ENCODE results near the gene LARP1B.
"Not testable (repeated sequence)": the region's sequence is repeated elsewhere in the genome, so short reads cannot be mapped to it uniquely, and the experiment has no call there.

LARP1B gene

GRCh38 chr4:128123036-128123435, 61.9 kb downstream of the LARP1B start:
- no peak overlapping the region for H3K27ac ChIP-seq (ENCODE audit: insufficient read depth, low read length, poor library complexity, severe bottlenecking)
- no peaks in the 10 kb centered on the region for H3K4me1 ChIP-seq (ENCODE audit: control insufficient read depth, insufficient read depth, low read length, poor library complexity, severe bottlenecking)
- H3K4me3 ChIP-seq (ENCODE audit: insufficient read depth, low read depth, low read length, poor library complexity, severe bottlenecking) = no peak overlapping the region
- H3K36me3 ChIP-seq (ENCODE audit: control insufficient read depth, insufficient read depth, low read length) = no peaks in the 10 kb centered on the region
- H3K9me3 ChIP-seq (ENCODE audit: control insufficient read depth, low read length) = no peaks in the 10 kb centered on the region
- no peaks in the 10 kb centered on the region for H3K27me3 ChIP-seq (replicated peaks; ENCODE audit: control insufficient read depth, insufficient read depth, low read length, poor library complexity, severe bottlenecking)
- DNase-seq = no peak

GRCh38 chr4:128130621-128131020, 69.5 kb downstream of the LARP1B start:
- DNase-seq = no peak
- H3K4me3 ChIP-seq (ENCODE audit: insufficient read depth, low read depth, low read length, poor library complexity, severe bottlenecking) = no peak overlapping the region

GRCh38 chr4:128134925-128135324, 73.8 kb downstream of the LARP1B start:
- Histone ChIP-seq H3K36me3 (ENCODE audit: control insufficient read depth, insufficient read depth, low read length) (no peaks in the 10 kb centered on the region), H3K9me3 (ENCODE audit: control insufficient read depth, low read length) (no peaks in the 10 kb centered on the region), H3K4me1 (ENCODE audit: control insufficient read depth, insufficient read depth, low read length, poor library complexity, severe bottlenecking) (no peaks in the 10 kb centered on the region), H3K27me3 (replicated peaks; ENCODE audit: control insufficient read depth, insufficient read depth, low read length, poor library complexity, severe bottlenecking) (no peaks in the 10 kb centered on the region), H3K4me3 (ENCODE audit: insufficient read depth, low read depth, low read length, poor library complexity, severe bottlenecking) (no peak overlapping the region), H3K27ac (ENCODE audit: insufficient read depth, low read length, poor library complexity, severe bottlenecking) (no peak overlapping the region)
- DNase-seq = no peak

More at GRCh38 chr4:128130621-128131020, 69.5 kb downstream of the LARP1B start:
- Histone ChIP-seq H3K27ac (ENCODE audit: insufficient read depth, low read length, poor library complexity, severe bottlenecking) (no peak overlapping the region), H3K27me3 (replicated peaks; ENCODE audit: control insufficient read depth, insufficient read depth, low read length, poor library complexity, severe bottlenecking) (no peaks in the 10 kb centered on the region), H3K36me3 (ENCODE audit: control insufficient read depth, insufficient read depth, low read length) (no peaks in the 10 kb centered on the region), H3K4me1 (ENCODE audit: control insufficient read depth, insufficient read depth, low read length, poor library complexity, severe bottlenecking) (no peaks in the 10 kb centered on the region), H3K9me3 (ENCODE audit: control insufficient read depth, low read length) (no peaks in the 10 kb centered on the region)

- Histone ChIP-seq H3K27ac (ENCODE audit: insufficient read depth, low read length, poor library complexity, severe bottlenecking) (no peak overlapping the region), H3K27me3 (replicated peaks; ENCODE audit: control insufficient read depth, insufficient read depth, low read length, poor library complexity, severe bottlenecking) (no peaks in the 10 kb centered on the region), H3K4me3 (ENCODE audit: insufficient read depth, low read depth, low read length, poor library complexity, severe bottlenecking) (no peak overlapping the region), H3K36me3 (ENCODE audit: control insufficient read depth, insufficient read depth, low read length) (no peaks in the 10 kb centered on the region), H3K9me3 (ENCODE audit: control insufficient read depth, low read length) (no peaks in the 10 kb centered on the region), H3K4me1 (ENCODE audit: control insufficient read depth, insufficient read depth, low read length, poor library complexity, severe bottlenecking) (no peaks in the 10 kb centered on the region)
- DNase-seq = no peak
Measured at GRCh38 chr4:128135391-128135790, 74.3 kb downstream of the LARP1B start.

GRCh38 chr4:128141866-128142265, 80.8 kb downstream of the LARP1B start:
- no peak overlapping the region for H3K27ac ChIP-seq (ENCODE audit: insufficient read depth, low read length, poor library complexity, severe bottlenecking)
- no peaks in the 10 kb centered on the region for H3K27me3 ChIP-seq (replicated peaks; ENCODE audit: control insufficient read depth, insufficient read depth, low read length, poor library complexity, severe bottlenecking)
- H3K4me3 ChIP-seq (ENCODE audit: insufficient read depth, low read depth, low read length, poor library complexity, severe bottlenecking) = no peak overlapping the region
- H3K4me1 ChIP-seq (ENCODE audit: control insufficient read depth, insufficient read depth, low read length, poor library complexity, severe bottlenecking) = no peaks in the 10 kb centered on the region
- H3K36me3 ChIP-seq (ENCODE audit: control insufficient read depth, insufficient read depth, low read length) = no peaks in the 10 kb centered on the region
- no peak for DNase-seq
- H3K9me3 ChIP-seq (ENCODE audit: control insufficient read depth, low read length) = no peaks in the 10 kb centered on the region

- Histone ChIP-seq H3K4me1 (ENCODE audit: control insufficient read depth, insufficient read depth, low read length, poor library complexity, severe bottlenecking) (no peaks in the 10 kb centered on the region), H3K27ac (ENCODE audit: insufficient read depth, low read length, poor library complexity, severe bottlenecking) (no peak overlapping the region), H3K27me3 (replicated peaks; ENCODE audit: control insufficient read depth, insufficient read depth, low read length, poor library complexity, severe bottlenecking) (no peaks in the 10 kb centered on the region), H3K36me3 (ENCODE audit: control insufficient read depth, insufficient read depth, low read length) (no peaks in the 10 kb centered on the region), H3K4me3 (ENCODE audit: insufficient read depth, low read depth, low read length, poor library complexity, severe bottlenecking) (no peak overlapping the region), H3K9me3 (ENCODE audit: control insufficient read depth, low read length) (no peaks in the 10 kb centered on the region)
- DNase-seq = no peak
Measured at GRCh38 chr4:128145727-128146126, 84.6 kb downstream of the LARP1B start.

- no peaks in the 10 kb centered on the region for H3K36me3 ChIP-seq (ENCODE audit: control insufficient read depth, insufficient read depth, low read length)
- H3K4me3 ChIP-seq (ENCODE audit: insufficient read depth, low read depth, low read length, poor library complexity, severe bottlenecking) = no peak overlapping the region
Measured at GRCh38 chr4:128153800-128154199, 92.7 kb downstream of the LARP1B start.

GRCh38 chr4:128155231-128155855, 94.2 kb downstream of the LARP1B start:
- no peak for DNase-seq
- H3K36me3 ChIP-seq (ENCODE audit: control insufficient read depth, insufficient read depth, low read length) = no peaks in the 10 kb centered on the region
- H3K9me3 ChIP-seq (ENCODE audit: control insufficient read depth, low read length) = no peaks in the 10 kb centered on the region
- H3K27me3 ChIP-seq (replicated peaks; ENCODE audit: control insufficient read depth, insufficient read depth, low read length, poor library complexity, severe bottlenecking) = no peaks in the 10 kb centered on the region
- H3K4me1 ChIP-seq (ENCODE audit: control insufficient read depth, insufficient read depth, low read length, poor library complexity, severe bottlenecking) = no peaks in the 10 kb centered on the region
- no peak overlapping the region for H3K4me3 ChIP-seq (ENCODE audit: insufficient read depth, low read depth, low read length, poor library complexity, severe bottlenecking)
- H3K27ac ChIP-seq (ENCODE audit: insufficient read depth, low read length, poor library complexity, severe bottlenecking) = no peak overlapping the region

More at GRCh38 chr4:128153800-128154199, 92.7 kb downstream of the LARP1B start:
- Histone ChIP-seq H3K27me3 (replicated peaks; ENCODE audit: control insufficient read depth, insufficient read depth, low read length, poor library complexity, severe bottlenecking) (no peaks in the 10 kb centered on the region), H3K9me3 (ENCODE audit: control insufficient read depth, low read length) (no peaks in the 10 kb centered on the region), H3K27ac (ENCODE audit: insufficient read depth, low read length, poor library complexity, severe bottlenecking) (no peak overlapping the region), H3K4me1 (ENCODE audit: control insufficient read depth, insufficient read depth, low read length, poor library complexity, severe bottlenecking) (no peaks in the 10 kb centered on the region)
- DNase-seq = no peak

- Histone ChIP-seq H3K4me3 (ENCODE audit: insufficient read depth, low read depth, low read length, poor library complexity, severe bottlenecking) (no peak overlapping the region), H3K4me1 (ENCODE audit: control insufficient read depth, insufficient read depth, low read length, poor library complexity, severe bottlenecking) (no peaks in the 10 kb centered on the region), H3K27me3 (replicated peaks; ENCODE audit: control insufficient read depth, insufficient read depth, low read length, poor library complexity, severe bottlenecking) (no peaks in the 10 kb centered on the region), H3K27ac (ENCODE audit: insufficient read depth, low read length, poor library complexity, severe bottlenecking) (no peak overlapping the region), H3K9me3 (ENCODE audit: control insufficient read depth, low read length) (no peaks in the 10 kb centered on the region), H3K36me3 (ENCODE audit: control insufficient read depth, insufficient read depth, low read length) (no peaks in the 10 kb centered on the region)
- DNase-seq = no peak
Measured at GRCh38 chr4:128155874-128156456, 94.9 kb downstream of the LARP1B start.

- not testable (repeated sequence) for H3K4me3 ChIP-seq (ENCODE audit: insufficient read depth, low read depth, low read length, poor library complexity, severe bottlenecking); H3K9me3 ChIP-seq (ENCODE audit: control insufficient read depth, low read length); H3K27me3 ChIP-seq (replicated peaks; ENCODE audit: control insufficient read depth, insufficient read depth, low read length, poor library complexity, severe bottlenecking); H3K27ac ChIP-seq (ENCODE audit: insufficient read depth, low read length, poor library complexity, severe bottlenecking); H3K4me1 ChIP-seq (ENCODE audit: control insufficient read depth, insufficient read depth, low read length, poor library complexity, severe bottlenecking); H3K36me3 ChIP-seq (ENCODE audit: control insufficient read depth, insufficient read depth, low read length); DNase-seq
Measured at GRCh38 chr4:128156472-128156871, 95.4 kb downstream of the LARP1B start.

Measured in effector memory CD4-positive, alpha-beta T cell (primary cell).